Ascending aorta (tissue), 2 donors: ENCODE results near the gene SHISAL1. TPM values are rescaled to one million over a fixed set of nuclear protein-coding genes. Genes with fewer than 3 reads are reported as not detected.

Experiments
- DNase-seq, 2 donors: peaks; one replicate each; pipeline ENCODE4 v3.0.0-alpha.2; 2019; ENCODE audit warnings: low spot score in 2 of 2
- H3K27ac ChIP-seq, 2 donors: fragments of 200-600 bp; sonication (generic); one replicate each; pipeline ENCODE4 v1.5.1; 2016 to 2017; ENCODE audit warnings: mild to moderate bottlenecking in 1 of 2
- H3K27me3 ChIP-seq: fragments of 200-600 bp; sonication (generic); one replicate; pipeline ENCODE4 v1.5.1; 2017
- H3K36me3 ChIP-seq, 2 donors: fragments of 200-600 bp; sonication (generic); one replicate each; pipeline ENCODE4 v1.5.1; 2016
- H3K4me1 ChIP-seq, 2 donors: fragments of 200-600 bp; sonication (generic); one replicate each; pipeline ENCODE4 v1.5.1; 2016 to 2017; ENCODE audit warnings: mild to moderate bottlenecking in 1 of 2
- H3K4me3 ChIP-seq, 2 donors: fragments of 200-600 bp; sonication (generic); one replicate each; pipeline ENCODE4 v1.5.1; 2016 to 2017; ENCODE audit warnings: mild to moderate bottlenecking in 1 of 2
- H3K9me3 ChIP-seq, 2 donors: fragments of 200-600 bp; sonication (generic); one replicate each; pipeline ENCODE4 v1.5.1; 2016
- CTCF ChIP-seq, 3 experiments: fragments of 200-600 bp in 2 of 3; fragments of 450-650 bp in 1 of 3; sonication (generic) in 2 of 3; IDR thresholded peaks; one replicate each; pipeline ENCODE4 v1.5.1; 2016 to 2019; ENCODE audit warnings: antibody characterized with exemption in 3 of 3, mild to moderate bottlenecking in 1 of 3, moderate library complexity in 1 of 3
- intact Hi-C: fragments of 100-400 bp; cut with DNase I; formaldehyde crosslinking; loops from one replicate; pipeline ENCODE4 v1.15.1; 2023
- total RNA-seq: library from RNA; depleted of rRNA; stranded (reverse); fragments of >200 nt; gene quantifications from one replicate; pipeline ENCODE4 v1.1.0, GENCODE V29; 2016

Gene SHISAL1
- total RNA-seq, 1 donor from 2014 or later: 1.6 TPM

DNA sequence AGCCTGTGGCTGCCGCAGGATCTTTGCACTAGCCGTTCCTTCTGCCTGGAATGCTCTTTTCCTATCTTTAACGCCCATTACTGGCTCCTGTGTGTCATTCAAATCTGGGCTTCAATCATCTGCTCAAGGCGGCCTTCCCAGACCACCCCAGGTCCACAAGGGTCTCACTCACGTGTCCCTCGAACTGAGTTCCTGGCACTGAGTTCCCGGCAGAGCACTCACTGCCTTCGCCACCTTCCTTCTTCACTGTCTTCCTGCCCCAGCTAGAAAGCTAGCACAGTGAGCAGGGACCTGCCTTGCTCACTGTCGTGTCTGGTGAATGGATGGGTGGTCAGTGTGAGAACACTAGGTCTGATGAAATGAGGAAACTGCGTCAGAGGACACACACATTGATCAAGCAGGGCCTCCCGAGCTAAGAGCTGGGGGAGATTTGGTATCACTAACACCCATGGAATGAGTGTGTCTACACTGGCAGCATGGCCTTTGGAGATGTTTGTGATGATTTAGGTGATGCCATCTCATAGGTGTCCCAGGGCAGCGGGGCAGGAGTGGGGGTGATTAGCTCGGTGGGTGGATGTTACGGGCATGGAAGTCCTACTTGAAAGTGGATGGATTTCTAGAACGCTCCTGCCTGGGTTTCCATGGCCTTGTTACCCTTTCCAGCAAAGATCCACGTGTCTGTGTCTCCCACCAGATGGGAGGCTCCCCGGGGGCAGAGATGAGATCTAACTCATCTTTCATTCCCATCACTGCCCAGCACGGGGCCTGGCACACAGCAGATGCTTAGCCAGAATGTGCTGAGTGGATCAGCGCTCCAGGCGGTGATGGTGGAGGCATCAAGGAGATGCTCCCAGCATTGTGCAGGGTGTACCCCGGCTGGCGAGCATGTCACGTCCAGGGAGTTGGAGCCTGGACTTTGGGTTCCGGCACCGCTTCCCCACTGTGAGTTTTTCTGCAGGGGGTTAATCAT, 64.5 kb downstream of the SHISAL1 start:
- peaks cover 4 to 6% of the 10 kb centered on the region in 2 donors for H3K9me3 ChIP-seq
- no peak overlapping the region for H3K27ac ChIP-seq
- TF ChIP-seq CTCF (IDR thresholded peaks at IDR 0.05): no peak
- intact Hi-C loops: no loop called here
- no peak overlapping the region for H3K4me3 ChIP-seq
- peak in 1 of 2 donors; percentile 44 for DNase-seq
- H3K27me3 ChIP-seq: no peaks in the 10 kb centered on the region
- no peaks in the 10 kb centered on the region for H3K4me1 ChIP-seq
- H3K36me3 ChIP-seq: no peaks in the 10 kb centered on the region

DNA sequence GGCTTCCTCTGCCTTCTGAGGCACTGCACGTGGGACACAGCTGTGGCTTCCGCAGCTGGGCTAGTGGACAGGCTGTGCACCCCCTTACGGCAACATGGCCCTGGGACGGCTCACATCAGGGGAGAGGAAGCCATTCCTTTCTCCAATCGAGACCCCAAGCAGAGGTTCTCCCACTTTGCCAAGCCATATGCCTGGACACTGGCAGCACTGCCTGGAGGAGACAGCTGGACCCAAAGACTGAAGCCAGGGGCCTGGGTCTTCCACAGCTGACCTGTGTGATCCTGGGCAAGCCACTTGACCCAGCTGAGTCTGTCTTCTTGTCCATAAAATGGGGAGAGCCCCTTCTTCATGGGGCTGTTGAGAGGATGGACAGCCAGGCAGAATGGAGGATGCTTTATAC, 65.4 kb downstream of the SHISAL1 start:
- DNase-seq: peak in 1 of 2 donors; percentile 50
- Histone ChIP-seq H3K27ac (no peak overlapping the region), H3K4me1 (no peaks in the 10 kb centered on the region), H3K36me3 (no peaks in the 10 kb centered on the region), H3K27me3 (no peaks in the 10 kb centered on the region), H3K9me3 (peaks cover 4 to 6% of the 10 kb centered on the region in 2 donors), H3K4me3 (no peak overlapping the region)
- intact Hi-C loops: no loop called here
- TF ChIP-seq CTCF (IDR thresholded peaks at IDR 0.05): no peak

- intact Hi-C loops: no loop called here
Measured at GRCh38 chr22:44246615-44247326, 66.0 kb downstream of the SHISAL1 start.

DNA sequence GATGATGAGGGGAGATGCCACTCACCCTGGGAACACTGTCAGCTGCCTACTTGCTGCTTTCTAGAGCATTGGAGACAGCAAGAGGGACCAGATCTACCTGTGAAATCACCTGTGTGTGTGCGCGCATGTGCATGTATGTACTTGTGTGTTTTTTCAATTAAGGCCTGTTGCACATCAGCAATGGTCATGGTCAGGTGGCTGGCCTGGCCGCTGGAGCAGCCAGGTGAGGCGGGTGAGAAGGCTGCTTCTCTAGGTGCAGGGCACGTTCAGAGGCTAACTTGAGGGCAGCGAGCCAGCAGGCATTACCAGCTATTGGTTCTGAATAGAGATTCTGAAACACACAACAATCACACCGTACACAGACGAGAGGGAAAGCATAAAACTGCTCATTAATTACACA, 66.9 kb downstream of the SHISAL1 start:
- TF ChIP-seq CTCF (IDR thresholded peaks at IDR 0.05): no peak
- intact Hi-C loops: no loop called here
- no peaks in the 10 kb centered on the region for H3K4me1 ChIP-seq
- H3K27me3 ChIP-seq: no peaks in the 10 kb centered on the region
- peak in 1 of 2 donors; percentile 33 for DNase-seq
- H3K9me3 ChIP-seq: peaks cover 4 to 6% of the 10 kb centered on the region in 2 donors
- H3K27ac ChIP-seq: no peak overlapping the region
- no peaks in the 10 kb centered on the region for H3K36me3 ChIP-seq
- no peak overlapping the region for H3K4me3 ChIP-seq

More at GRCh38 chr22:44246615-44247326, 66.0 kb downstream of the SHISAL1 start:
- no peak for TF ChIP-seq CTCF (IDR thresholded peaks at IDR 0.05)
- no peak for DNase-seq
- no peaks in the 10 kb centered on the region for H3K4me1 ChIP-seq
- no peaks in the 10 kb centered on the region for H3K27me3 ChIP-seq
- H3K27ac ChIP-seq: no peak overlapping the region
- H3K36me3 ChIP-seq: no peaks in the 10 kb centered on the region
- H3K9me3 ChIP-seq: peaks cover 4 to 6% of the 10 kb centered on the region in 2 donors
- H3K4me3 ChIP-seq: no peak overlapping the region

DNA sequence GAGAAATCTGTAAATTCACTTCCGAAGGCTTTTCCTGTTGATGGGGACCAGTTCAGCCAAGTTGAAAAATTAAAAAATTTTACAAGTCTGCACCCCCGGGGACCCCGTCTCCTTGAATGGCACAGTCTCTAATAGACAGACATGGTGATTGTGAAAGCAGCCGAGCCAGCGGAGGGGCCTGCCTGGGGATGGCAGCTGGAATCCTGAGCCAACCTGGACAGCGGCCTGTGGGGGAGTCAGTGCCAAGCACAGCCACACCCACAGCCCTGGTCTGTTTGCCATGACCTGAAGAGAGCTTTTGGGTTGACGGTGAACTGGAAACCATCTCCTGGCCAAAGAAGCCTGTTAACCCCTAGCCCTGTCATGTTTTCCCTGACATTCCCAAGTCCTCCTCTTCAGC, 67.3 kb downstream of the SHISAL1 start:
- H3K36me3 ChIP-seq: no peaks in the 10 kb centered on the region
- H3K27ac ChIP-seq: no peak overlapping the region
- no peak overlapping the region for H3K4me3 ChIP-seq
- no peaks in the 10 kb centered on the region for H3K27me3 ChIP-seq
- H3K4me1 ChIP-seq: no peaks in the 10 kb centered on the region
- peak in 1 of 2 donors; percentile 53 for DNase-seq
- TF ChIP-seq CTCF (IDR thresholded peaks at IDR 0.05): no peak
- peaks cover 2 to 6% of the 10 kb centered on the region in 2 donors for H3K9me3 ChIP-seq
- intact Hi-C loops: no loop called here
